22Rv1 (cell line): ENCODE measurements around the gene IL36RN.
"Not testable (repeated sequence)": the region's sequence is repeated elsewhere in the genome, so short reads cannot be mapped to it uniquely, and the experiment has no call there.

Experiments used
- H3K27ac ChIP-seq: fragments of 450-650 bp; 2 replicates; pipeline ENCODE4 v1.5.1; 2017
- CTCF ChIP-seq: fragments of 450-650 bp; IDR thresholded peaks from 2 replicates; pipeline ENCODE4 v1.5.1; 2017; ENCODE audit warnings: mild to moderate bottlenecking
- ZFX ChIP-seq: fragments of 450-650 bp; IDR thresholded peaks from 2 replicates; pipeline ENCODE4 v1.6.1; 2017; ENCODE audit warnings: antibody characterized with exemption, borderline replicate concordance

Gene IL36RN

GRCh38 chr2:113088213-113088992, 29.4 kb downstream of the IL36RN start:
- TF ChIP-seq CTCF (no peak), ZFX (no peak)
- no peak overlapping the region for H3K27ac ChIP-seq

GRCh38 chr2:113089916-113090315, 30.9 kb downstream of the IL36RN start:
- no peak overlapping the region for H3K27ac ChIP-seq
- no peak for TF ChIP-seq CTCF
- no peak for TF ChIP-seq ZFX

GRCh38 chr2:113091231-113091896, 32.4 kb downstream of the IL36RN start:
- no peak overlapping the region for H3K27ac ChIP-seq
- no peak for TF ChIP-seq ZFX
- no peak for TF ChIP-seq CTCF

GRCh38 chr2:113092864-113093612, 34.0 kb downstream of the IL36RN start:
- TF ChIP-seq CTCF (no peak), ZFX (no peak)
- H3K27ac ChIP-seq, result no peak overlapping the region

DNA sequence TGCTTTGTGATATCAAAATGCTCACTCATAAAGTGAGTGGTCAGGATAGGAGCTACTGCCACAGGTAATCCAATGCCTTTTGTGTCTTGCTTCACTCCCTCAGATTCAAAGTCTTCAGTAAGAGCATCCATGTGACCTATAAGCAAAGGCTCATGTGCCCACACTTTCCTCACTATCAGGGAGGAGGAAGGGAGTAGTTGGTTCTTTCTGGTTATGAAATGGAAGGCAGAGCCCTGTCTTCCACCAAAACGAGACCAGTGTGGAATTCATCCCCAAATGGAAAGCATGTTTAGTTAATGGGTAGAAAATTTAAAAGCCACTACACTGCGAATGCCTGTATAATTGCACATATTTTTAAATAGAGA, 34.6 kb downstream of the IL36RN start:
- H3K27ac ChIP-seq, result no peak overlapping the region
- no peak for TF ChIP-seq CTCF
- TF ChIP-seq ZFX, result no peak

DNA sequence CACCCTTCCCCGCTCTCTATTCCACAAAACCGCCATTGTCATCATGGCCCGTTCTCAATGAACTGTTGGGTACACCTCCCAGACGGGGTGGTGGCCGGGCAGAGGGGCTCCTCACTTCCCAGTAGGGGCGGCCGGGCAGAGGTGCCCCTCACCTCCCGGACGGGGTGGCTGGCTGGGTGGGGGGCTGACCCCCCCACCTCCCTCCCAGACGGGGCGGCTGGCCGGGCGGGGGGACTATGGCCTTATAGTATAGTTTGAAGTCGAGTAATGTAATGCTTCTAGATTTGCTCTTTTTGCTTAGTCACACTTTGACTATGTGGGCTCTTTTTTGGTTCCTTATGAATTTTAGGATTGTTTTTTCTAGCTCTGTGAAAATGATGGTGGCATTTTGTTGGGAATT, 37.3 kb downstream of the IL36RN start:
- not testable (repeated sequence) for H3K27ac ChIP-seq

GRCh38 chr2:113096842-113097618, 38.0 kb downstream of the IL36RN start:
- not testable (repeated sequence) for H3K27ac ChIP-seq
